Stimulated activated CD8-positive, alpha-beta memory T cell treated with anti-CD3 and anti-CD28 coated beads, Interleukin-7, amount 100 ng/mL, for 1 hour (primary cell): ENCODE data around the gene ZBTB40.

Experiments
- DNase-seq, 2 donors: peaks; one replicate each; pipeline ENCODE4 v3.0.0-alpha.2; 2020; ENCODE audit warnings: low read depth in 2 of 2

ZBTB40 gene

DNA sequence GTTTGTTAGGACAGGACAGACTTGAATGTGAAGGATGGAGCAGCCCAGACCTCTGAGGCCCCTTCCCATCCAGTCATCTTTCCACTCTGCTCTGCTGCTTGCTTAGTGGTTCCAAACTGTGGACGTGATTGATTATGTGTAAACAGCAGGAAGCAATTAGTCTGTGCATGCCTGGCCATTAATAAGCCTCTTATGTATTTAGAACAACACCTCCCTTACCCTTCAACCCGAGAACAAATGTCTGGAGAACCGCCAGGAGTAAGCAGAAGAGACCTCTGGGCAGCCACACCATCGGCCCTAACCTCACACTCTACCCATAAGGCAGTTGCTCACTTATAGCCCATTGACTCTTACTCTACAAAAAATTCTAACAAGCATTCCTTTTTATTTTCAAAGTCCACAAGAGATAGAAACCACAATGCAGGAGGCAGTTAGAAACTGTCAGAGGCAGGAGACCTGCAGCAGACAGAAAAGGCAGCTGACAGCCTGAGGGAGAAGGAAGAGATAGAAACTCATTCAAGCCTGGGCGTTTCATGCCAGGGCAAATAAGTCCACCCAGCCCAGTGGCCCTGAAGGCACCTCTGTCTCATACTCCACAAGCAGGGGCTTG, 105.8 kb downstream of the ZBTB40 start:
- DNase-seq, result no peak

DNA sequence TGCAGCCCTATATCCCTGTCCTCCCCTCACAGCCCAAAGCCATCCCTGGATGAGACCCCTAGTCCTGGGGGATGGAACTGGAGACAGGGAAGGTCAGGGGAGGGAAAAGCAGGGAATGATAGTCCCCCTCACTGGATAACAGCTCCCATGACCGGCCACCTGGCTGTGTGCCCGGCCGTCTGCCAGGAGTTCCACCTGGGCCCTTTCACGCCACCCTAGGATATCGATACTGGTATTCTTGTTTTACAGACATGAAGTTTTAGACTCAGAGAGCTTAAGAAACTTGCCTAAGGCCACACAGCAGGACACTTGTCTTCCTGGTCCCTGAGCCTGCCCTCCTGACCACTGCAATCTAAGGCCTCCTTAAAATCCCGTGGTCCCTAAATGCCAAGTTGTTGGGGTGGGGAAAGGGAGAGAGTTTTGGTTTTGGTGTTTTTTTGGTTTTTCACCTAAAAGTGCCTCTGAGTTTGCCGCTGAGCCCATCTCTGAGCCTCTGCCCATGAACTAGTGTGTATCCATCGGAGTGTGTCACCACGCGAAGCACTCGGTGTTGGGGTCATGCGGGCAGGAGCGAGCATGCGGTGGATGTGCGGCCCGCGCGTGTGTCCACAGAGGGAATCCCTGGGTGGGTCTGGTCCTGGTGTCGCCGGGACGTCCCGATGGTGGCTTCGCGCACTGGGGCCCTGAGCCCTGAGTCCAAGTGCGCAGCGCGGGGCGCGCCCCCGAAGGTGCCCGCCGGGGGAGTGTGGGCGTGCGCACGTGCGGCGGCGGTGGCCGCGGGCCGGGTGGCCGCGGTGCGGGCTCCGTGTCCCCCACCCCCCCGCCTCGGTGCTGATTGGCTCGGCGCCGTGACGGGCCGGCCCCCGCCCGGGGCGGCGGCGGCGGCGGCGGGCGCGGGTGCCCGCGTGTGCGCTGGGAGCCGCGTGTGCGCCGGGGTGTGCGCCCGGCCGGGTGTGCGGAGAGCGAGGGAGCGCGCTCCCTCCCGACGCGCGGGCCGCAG, 111.2 kb downstream of the ZBTB40 start, which contains the start of gene EPHA8:
TSS of gene EPHA8 (plus strand) at position 906 of the 1,000 bp plus-strand sequence. CDS start 147 bp downstream, outside the sequence.
- DNase-seq, result no peak

DNA sequence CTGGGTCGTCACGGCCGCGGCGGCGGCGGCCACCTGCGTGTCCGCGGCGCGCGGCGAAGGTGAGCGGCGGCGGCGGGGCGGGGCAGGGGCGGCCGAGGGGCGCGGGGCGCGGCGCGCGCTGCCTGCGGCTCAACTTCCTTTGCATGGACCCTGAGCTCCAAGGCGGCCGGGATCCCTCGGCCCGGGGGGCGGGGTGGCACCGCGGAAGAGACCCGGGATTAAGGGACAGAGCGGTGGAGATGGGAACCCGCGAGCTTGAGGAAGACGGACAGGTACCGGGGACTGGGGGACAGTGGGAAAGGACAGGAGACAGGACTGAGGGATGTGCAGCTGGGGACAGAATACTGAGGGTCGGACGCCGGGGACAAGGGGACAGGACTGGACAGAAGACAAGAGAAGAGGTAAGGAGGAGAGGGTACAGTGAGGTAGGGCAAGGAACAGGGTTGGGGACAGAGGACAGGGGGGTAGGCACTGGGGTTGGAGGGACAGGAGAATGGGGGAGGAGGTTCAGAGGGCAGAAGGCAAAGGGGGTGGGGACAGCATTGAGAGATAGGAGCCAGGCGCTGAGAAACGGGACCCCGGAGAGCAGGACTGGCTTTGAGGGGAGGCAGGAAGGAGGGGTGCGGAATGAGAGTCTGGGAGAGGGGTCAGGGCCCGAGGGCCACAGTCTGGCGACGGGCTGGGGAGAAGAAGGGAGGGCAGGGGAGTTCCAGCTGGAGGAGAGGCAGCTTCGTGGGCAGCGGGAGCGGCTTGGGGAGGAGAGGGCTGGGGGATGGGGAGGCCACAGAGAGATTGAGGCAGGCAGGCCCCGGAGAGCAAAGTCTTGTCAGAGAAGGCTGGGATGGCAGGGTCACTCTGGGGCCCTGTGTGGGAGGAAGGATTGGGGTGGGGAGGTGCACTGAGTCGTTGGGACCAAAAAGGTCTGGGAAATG, 112.3 kb downstream of the ZBTB40 start:
- DNase-seq, result no peak

DNA sequence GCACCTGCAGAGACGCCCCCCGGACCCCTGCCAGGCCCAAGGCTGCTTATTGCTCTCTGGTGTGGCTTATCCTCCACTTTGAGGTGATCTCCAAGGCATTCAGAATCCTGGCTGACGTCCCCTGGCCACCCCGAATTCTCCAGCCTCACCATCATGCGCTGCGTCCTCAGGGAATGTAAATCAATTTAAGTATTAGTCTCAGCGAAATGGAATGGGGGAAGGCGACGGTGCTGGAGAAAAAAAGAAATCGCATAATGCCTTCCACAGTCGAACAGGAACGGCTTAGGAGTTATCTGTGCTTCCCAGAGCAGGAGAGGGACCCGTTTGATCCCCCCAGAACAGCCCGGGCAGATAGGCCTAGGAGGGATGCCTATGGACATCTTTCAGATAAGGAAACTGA, 114.5 kb downstream of the ZBTB40 start:
- DNase-seq, result no peak

DNA sequence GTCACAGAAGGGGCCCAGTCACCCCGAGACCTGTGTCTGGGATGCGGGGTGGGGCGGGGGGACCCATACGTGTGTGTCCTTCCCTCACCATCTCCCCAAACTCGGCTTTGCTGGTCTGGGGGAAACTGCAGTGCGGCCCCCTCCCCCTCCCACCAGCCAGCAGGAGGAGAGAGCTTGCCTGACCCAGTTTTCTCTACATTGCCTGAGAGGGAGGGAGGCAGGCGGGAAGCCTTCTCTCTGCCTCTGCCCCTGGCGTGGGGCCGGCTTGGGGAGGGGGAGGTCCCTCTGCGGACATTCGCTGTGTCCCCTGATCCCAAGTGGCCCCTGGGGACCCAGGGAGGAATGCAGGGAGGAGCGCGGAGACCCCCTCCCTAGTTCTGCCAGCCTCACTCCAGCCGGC, 115.5 kb downstream of the ZBTB40 start:
- DNase-seq, result no peak

DNA sequence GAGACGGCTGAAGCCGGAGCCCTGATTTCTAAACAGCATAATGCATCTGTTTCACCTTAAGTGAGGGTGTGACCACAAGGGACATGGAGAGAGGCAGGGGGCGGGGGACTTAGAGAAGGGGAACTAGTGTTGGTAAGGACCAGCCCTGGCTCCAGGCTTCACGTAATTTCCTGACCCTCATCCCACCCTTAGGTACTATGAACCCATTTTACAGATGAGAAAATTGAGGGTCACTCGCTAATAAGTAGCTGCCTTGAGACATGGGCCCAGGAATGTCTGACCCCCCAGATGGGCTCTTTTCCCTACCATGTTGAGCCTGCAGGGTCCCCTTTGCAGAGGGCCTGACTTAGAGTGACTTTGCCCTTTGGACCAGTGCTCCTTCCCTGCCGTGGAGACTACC, 116.3 kb downstream of the ZBTB40 start:
- DNase-seq, result no peak

DNA sequence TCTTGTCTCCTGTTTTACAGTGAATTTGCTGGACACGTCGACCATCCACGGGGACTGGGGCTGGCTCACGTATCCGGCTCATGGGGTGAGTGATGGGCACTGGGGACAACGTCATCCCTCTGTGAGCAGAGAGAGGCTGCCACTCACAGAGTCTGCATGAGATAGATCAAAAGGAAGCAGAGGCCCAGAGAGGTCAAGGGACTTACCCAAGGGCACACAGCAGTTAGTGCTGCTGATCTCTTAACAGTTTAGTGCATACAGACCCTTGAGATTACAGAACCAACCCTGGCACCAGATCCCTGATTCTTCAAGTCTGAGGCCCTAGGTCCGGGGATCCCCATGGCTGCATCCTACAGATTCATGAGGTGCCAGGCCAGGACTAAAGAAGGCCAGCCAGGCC, 117.6 kb downstream of the ZBTB40 start:
- no peak for DNase-seq

DNA sequence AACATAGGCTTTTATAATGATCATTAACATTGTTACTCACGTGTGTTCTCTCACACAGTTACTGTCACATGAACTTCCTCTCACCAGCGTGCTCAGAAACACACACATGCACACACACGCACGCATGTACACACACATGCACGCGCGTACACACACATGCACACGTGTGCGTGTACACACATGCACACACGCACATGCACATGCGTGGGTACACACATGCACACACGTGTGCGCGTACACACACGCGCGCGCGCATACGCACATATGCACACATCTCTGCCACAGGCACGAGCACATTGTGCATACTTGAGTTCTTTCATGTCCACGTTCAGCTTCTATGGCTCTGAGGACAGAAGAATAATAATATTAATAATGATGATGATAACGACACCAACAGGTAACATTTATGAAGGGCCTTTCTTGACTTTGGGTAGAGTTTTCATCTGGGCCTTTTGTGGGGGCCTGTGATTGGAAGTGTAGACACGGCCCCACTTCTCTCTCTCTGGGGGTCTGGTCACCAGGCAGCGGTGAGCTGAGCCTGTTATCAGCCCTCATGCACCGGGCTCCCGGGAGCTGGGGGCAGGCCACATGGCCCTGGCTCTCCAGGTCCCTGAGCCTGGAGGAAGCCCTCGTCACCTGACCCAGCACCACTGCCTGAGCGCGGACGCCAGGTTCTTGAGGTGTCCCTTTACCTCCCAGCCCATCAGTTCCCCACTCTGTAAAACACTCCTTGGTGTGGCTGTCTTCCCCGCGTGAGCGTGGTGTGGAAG, 118.7 kb downstream of the ZBTB40 start:
- no peak for DNase-seq

DNA sequence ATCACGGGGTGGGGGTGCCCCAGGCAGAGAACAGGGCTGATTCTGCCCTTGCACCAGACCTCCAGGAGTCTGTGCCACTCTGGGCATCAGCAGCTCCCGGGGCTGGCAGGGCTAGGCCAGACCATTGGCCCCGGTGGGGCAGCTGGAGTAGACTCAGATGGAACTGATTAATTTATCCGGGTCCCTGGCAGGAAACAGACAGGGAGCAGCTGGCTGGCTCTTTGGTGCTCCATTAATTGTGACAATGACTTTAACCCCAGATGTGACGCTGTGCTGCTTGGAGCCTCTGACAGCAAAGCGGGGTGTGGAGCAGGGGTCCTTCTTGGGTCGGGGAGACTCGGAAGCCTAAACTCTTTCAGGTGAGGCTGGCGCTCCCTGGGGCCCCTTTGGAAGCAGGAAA, 121.2 kb downstream of the ZBTB40 start:
- no peak for DNase-seq

DNA sequence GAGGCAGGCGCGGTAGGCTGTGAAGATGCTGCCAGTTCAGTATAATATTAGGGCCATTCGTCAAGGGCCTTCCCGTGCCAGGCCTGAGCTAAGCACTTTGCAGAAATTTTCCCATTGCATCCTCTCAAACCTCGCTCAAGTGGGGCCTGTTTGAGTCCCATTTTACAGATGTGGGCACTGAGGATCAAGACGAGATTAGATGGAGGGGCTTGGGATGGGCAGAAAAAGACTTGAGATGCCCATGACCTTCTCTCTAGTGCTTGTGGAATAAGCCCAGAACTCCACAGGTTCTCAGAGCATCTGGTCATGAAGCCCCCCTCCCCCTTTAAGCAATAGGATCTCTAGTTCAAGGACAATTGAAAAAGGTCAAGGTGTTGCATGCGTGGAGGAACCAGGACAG, 121.6 kb downstream of the ZBTB40 start:
- no peak for DNase-seq

DNA sequence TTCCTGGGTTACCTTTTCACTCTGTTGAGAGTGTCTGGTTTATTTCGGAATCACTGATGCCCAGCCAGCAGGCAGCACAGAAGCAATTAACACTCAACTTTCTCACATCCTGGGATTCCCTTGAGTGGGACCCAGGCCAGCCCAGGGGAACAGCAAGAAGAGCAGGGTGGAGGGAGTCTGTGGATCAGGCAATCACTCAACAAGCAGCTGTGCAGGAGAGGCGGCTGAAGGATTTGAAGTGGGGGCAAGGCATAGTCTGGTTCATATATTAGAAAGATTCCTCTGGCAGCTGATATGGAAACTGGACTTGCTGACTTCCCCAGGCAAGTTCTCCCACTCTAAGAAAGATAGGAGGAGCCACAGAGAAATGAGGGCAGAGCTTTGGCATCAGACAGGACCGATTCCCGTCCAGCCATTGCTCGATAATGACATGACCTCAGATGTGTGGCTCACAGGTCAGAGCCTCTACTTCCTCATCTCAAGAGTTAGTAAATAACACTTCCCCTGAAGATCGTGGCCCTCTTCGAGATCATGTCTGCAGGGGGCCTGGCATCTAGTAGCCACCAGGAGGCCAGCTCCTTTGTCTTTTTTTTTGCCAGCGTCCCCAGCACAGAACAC, 124.0 kb downstream of the ZBTB40 start:
- no peak for DNase-seq

DNA sequence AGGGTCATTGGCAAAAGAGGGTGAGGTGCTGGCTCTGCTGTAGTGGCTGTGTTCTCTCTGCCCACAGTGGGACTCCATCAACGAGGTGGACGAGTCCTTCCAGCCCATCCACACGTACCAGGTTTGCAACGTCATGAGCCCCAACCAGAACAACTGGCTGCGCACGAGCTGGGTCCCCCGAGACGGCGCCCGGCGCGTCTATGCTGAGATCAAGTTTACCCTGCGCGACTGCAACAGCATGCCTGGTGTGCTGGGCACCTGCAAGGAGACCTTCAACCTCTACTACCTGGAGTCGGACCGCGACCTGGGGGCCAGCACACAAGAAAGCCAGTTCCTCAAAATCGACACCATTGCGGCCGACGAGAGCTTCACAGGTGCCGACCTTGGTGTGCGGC, 124.5 kb downstream of the ZBTB40 start:
- no peak for DNase-seq

DNA sequence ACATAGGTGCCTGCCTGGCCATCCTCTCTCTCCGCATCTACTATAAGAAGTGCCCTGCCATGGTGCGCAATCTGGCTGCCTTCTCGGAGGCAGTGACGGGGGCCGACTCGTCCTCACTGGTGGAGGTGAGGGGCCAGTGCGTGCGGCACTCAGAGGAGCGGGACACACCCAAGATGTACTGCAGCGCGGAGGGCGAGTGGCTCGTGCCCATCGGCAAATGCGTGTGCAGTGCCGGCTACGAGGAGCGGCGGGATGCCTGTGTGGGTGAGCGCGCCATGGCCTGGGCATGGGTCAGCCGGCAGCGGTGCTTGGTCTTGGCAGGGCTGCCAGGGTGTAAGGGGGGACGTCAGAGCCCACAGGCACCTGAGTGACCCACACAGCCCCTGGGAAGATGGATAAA, 125.0 kb downstream of the ZBTB40 start:
- DNase-seq, result no peak

DNA sequence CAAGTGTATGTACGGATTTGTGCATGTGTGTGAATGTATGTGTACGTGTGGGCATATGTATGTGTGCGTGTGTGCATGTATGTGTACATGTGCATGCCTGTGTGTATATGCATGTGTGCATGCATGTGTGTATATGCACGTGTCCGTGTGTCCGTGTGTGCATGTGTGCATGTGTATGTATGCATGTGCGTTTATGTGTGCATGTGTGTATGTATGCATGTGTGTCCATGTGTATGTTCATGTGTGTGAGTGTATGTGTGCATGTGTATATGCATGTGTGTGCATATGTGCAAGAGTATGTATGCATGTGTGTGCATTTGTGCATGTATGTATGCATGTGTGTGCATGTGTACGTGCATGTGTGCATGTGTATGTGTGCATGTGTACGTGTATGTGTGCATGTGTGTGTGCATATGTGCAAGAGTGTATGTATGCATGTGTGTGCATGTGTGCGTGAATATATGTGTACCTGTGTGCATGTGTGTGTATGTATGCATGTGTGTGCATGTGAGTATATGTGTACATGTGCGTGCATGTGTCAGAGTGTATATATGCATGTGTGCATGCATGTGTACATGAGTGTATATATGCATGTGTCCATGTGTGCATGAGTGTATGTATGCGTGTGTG, 127.2 kb downstream of the ZBTB40 start:
- DNase-seq, result no peak

DNA sequence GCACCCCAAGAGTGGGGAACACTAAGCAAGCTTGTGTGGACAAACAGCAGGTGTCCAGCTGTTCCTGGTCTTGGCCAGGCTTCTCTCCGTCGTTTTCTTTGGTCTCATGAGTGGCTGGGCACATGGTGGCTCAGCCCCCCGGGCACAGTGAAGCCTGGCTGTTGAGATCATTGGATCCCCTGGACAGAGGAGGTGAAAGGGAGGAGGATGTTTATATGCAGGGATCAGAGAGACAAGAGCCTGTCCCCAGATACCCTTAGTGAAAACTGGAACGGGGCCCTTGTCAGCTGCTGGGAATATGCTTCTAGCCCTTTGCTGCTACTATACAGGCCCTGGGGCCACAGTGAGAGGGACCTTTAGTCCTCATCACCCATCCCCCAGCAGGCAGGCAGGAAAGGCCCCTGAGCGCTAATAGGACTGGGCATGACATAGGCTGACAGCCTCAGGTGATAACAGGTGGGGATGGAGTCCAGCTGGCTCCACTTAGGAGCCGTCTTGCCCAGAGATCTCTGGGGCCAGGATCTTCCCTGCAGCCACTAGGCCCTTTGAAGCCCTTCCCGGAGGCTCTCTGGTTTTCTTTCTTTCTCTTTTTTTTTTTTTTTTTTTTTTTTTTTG, 128.0 kb downstream of the ZBTB40 start:
- DNase-seq, result no peak
